Ovary (tissue), 3 donors: Measurements from ENCODE around the gene DMRTB1.

ENCODE experiments used
- POLR2A ChIP-seq: fragments of 450-650 bp; IDR thresholded peaks from one replicate; pipeline ENCODE4 v1.6.1; 2017; ENCODE audit warnings: antibody characterized with exemption, mild to moderate bottlenecking, moderate library complexity
- TF ChIP-seq, protein P1 (sequence below), 3 donors: fragments of 450-650 bp in 2 of 3; fragments of 200-600 bp in 1 of 3; IDR thresholded peaks; one replicate each; pipeline versions ENCODE4 v1.5.1 to v1.8.0; 2016 to 2022; ENCODE audit warnings: antibody characterized with exemption in 3 of 3, mild to moderate bottlenecking in 1 of 3
- donor health status: DM: no; HTN: no; CAD: no.

DNA sequence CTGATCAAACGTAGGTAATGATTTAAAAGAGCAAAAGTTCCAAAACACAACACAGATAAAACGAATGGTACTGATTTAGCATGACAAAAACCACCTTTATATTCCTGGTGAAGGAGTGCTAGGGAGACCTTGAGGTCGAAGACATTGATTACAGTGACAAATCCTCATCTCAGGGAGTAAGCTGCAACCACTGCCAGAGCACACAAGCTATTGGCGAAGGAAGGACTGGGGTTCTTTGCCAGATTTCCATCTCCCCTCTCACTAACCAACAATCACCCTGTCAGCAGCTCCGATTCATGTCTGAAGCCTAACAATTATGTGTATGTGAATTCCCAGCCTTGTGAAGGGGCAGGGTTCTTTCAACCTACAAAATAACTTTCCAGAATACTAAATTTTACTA lies 40.2 kb upstream of the DMRTB1 start:
- TF ChIP-seq, protein P1, sequence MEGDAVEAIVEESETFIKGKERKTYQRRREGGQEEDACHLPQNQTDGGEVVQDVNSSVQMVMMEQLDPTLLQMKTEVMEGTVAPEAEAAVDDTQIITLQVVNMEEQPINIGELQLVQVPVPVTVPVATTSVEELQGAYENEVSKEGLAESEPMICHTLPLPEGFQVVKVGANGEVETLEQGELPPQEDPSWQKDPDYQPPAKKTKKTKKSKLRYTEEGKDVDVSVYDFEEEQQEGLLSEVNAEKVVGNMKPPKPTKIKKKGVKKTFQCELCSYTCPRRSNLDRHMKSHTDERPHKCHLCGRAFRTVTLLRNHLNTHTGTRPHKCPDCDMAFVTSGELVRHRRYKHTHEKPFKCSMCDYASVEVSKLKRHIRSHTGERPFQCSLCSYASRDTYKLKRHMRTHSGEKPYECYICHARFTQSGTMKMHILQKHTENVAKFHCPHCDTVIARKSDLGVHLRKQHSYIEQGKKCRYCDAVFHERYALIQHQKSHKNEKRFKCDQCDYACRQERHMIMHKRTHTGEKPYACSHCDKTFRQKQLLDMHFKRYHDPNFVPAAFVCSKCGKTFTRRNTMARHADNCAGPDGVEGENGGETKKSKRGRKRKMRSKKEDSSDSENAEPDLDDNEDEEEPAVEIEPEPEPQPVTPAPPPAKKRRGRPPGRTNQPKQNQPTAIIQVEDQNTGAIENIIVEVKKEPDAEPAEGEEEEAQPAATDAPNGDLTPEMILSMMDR (IDR thresholded peaks at IDR 0.05) = no peak
- no peak for TF ChIP-seq POLR2A
